ENCODE measurements around the gene HCRTR1. TPM values are rescaled to one million over a fixed set of nuclear protein-coding genes. Genes with fewer than 3 reads are reported as not detected.

HCRTR1 gene
- total RNA-seq, 2 experiments from 2014 or later = not detected

- no peak overlapping the region for H3K4me3 Mint-ChIP-seq
- H3K27me3 Mint-ChIP-seq = peaks cover 16% of the 10 kb centered on the region
- intact Hi-C loops (cut with micrococcal nuclease) = no loop called here
- no peak overlapping the region for H3K27ac Mint-ChIP-seq
- peaks cover 3% of the 10 kb centered on the region for H3K4me1 Mint-ChIP-seq (ENCODE audit: low read depth)
- H3K36me3 Mint-ChIP-seq = no peaks in the 10 kb centered on the region
- CTCF ChIA-PET = no interaction called here
- POLR2A ChIA-PET = no interaction called here
- DNase-seq = no peak
- no peaks in the 10 kb centered on the region for H3K9me3 Mint-ChIP-seq
Measured at GRCh38 chr1:31575369-31576140, 41.9 kb upstream of the HCRTR1 start.

GRCh38 chr1:31576201-31576669, 41.3 kb upstream of the HCRTR1 start, which contains the start of gene TINAGL1:
TSS of gene TINAGL1 (plus strand) at chr1:31576515. CDS start at chr1:31577149, 634 bp downstream.
- Mint-ChIP-seq H3K27me3 (peaks cover 16% of the 10 kb centered on the region), H3K36me3 (no peaks in the 10 kb centered on the region), H3K9me3 (no peaks in the 10 kb centered on the region), H3K27ac (no peak within 1 kb of the TSS), H3K4me3 (no peak within 1 kb of the TSS), H3K4me1 (ENCODE audit: low read depth) (peaks cover 3% of the 10 kb centered on the region)
- POLR2A ChIA-PET = no interaction called here
- no peak for DNase-seq
- intact Hi-C loops (cut with micrococcal nuclease) = no loop called here
- CTCF ChIA-PET = no interaction called here

DNA sequence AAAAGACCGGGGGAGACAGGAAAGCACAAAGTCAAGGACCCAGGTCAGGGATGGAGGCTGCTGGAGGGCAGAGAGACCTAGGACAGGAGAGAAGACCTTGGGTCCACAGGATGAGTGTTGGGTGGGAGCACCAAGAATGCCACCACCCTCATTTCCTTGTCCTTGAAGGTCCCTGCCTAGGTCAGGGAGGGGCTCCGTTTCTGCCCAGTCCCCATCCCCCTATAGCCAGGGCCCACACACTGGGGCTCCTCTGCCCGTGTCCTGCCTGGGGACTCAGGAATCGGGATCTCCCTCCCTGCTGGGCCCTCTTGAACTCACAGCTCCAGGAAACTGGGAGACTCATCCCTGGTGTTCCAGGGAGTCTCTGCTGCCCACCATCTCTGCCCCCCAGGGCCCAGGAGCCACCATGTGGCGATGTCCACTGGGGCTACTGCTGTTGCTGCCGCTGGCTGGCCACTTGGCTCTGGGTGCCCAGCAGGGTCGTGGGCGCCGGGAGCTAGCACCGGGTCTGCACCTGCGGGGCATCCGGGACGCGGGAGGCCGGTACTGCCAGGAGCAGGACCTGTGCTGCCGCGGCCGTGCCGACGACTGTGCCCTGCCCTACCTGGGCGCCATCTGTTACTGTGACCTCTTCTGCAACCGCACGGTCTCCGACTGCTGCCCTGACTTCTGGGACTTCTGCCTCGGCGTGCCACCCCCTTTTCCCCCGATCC, 40.6 kb upstream of the HCRTR1 start:
- CTCF ChIA-PET = interaction anchor here (1.4 kb wide), 1 partner anchor 28 kb away, joined by 4 read pairs; no protein-coding TSS in a partner anchor
- Mint-ChIP-seq H3K4me3 (no peak overlapping the region), H3K27ac (no peak overlapping the region), H3K9me3 (no peaks in the 10 kb centered on the region), H3K27me3 (peaks cover 16% of the 10 kb centered on the region), H3K4me1 (ENCODE audit: low read depth) (peaks cover 3% of the 10 kb centered on the region), H3K36me3 (no peaks in the 10 kb centered on the region)
- intact Hi-C loops (cut with micrococcal nuclease) = no loop called here
- POLR2A ChIA-PET = no interaction called here
- DNase-seq = no peak

- H3K4me3 Mint-ChIP-seq = no peak overlapping the region
- intact Hi-C loops (cut with micrococcal nuclease) = no loop called here
- no peaks in the 10 kb centered on the region for H3K9me3 Mint-ChIP-seq
- ChIA-PET POLR2A (no interaction called here), CTCF (interaction anchor here (1.1 to 1.4 kb wide), 2 partner anchors 14 to 29 kb away, joined by 3 to 4 read pairs; no protein-coding TSS in a partner anchor)
- peaks cover 13% of the 10 kb centered on the region for H3K27me3 Mint-ChIP-seq
- H3K27ac Mint-ChIP-seq = no peak overlapping the region
- H3K4me1 Mint-ChIP-seq (ENCODE audit: low read depth) = peaks cover 3% of the 10 kb centered on the region
- H3K36me3 Mint-ChIP-seq = no peaks in the 10 kb centered on the region
- no peak for DNase-seq
Measured at GRCh38 chr1:31577515-31578192, 39.8 kb upstream of the HCRTR1 start.

DNA sequence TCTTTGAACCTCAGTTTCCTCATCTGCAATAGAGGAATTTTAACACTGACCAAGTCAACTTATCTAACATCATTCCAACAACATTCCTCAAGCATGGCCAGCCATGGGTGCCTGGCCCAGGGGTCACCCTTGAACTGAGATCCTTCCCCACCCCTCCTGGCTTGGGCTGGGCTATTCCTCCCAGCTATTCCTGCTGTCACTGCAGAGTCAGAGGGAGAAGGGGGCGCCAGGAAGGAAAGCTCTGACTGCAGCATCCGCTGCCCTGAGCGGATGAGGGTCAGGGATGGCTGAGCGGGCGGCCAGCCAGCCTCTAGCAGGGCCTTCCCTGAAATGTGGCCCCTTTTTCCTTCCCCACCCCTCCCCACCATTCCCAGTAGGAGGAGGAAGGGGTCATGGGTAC, 38.1 kb upstream of the HCRTR1 start:
- H3K36me3 Mint-ChIP-seq = no peaks in the 10 kb centered on the region
- no peaks in the 10 kb centered on the region for H3K9me3 Mint-ChIP-seq
- H3K27me3 Mint-ChIP-seq = peaks cover 12% of the 10 kb centered on the region
- H3K4me1 Mint-ChIP-seq (ENCODE audit: low read depth) = peaks cover 3% of the 10 kb centered on the region
- DNase-seq = no peak
- intact Hi-C loops (cut with micrococcal nuclease) = no loop called here
- POLR2A ChIA-PET = interaction anchor here (1.5 kb wide), 1 partner anchor 66 kb away, joined by 3 read pairs; the partner anchor contains the start of gene PEF1
- no peak overlapping the region for H3K4me3 Mint-ChIP-seq
- CTCF ChIA-PET = interaction anchor here (1.2 kb wide), 1 partner anchor 14 kb away, joined by 3 read pairs; no protein-coding TSS in a partner anchor
- H3K27ac Mint-ChIP-seq = no peak overlapping the region

GRCh38 chr1:31580513-31580870, 37.0 kb upstream of the HCRTR1 start:
- H3K36me3 Mint-ChIP-seq = no peaks in the 10 kb centered on the region
- DNase-seq = no peak
- H3K9me3 Mint-ChIP-seq = no peaks in the 10 kb centered on the region
- peaks cover 3% of the 10 kb centered on the region for H3K4me1 Mint-ChIP-seq (ENCODE audit: low read depth)
- no peak overlapping the region for H3K27ac Mint-ChIP-seq
- H3K4me3 Mint-ChIP-seq = no peak overlapping the region
- H3K27me3 Mint-ChIP-seq = peaks cover 7% of the 10 kb centered on the region
- ChIA-PET CTCF (interaction anchor here (0.8 to 0.9 kb wide), 2 partner anchors 38 to 157 kb away, joined by 3 read pairs; no protein-coding TSS in a partner anchor), POLR2A (no interaction called here)
- intact Hi-C loops (cut with micrococcal nuclease) = no loop called here

DNA sequence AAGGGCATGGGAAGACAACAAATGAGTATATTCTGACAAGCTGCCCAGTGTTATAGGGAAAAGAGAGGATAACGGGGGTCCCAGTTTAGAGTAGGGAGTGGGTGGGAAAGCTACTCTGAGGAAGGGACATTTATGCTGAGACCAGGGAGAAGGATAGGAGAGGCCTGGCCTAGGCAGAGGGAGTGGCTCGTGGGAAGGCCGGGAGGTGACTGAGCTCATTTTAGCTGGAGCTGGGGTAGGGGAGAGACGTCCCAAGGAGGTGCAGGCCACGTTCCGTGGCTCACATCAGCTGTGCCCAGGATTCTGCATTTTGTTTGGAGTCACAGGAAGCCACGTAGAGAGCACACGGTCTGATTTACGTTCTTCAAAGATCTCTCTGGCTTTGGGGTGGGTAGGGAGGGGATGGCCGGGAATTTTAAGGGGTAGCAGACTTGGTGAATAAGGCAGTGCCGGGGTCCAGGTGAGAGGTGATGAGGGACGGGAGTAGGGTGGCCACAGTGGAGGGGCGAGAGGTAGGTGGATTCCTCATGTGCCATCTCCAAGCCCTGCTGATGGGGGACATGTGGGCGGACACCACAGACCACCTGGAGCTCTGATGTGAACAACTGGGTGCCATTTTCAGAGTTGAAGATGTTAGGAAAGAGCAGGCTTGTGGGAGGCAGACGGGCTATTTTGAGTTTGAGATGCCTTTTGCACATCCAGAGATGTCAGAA, 36.4 kb upstream of the HCRTR1 start:
- intact Hi-C loops (cut with micrococcal nuclease) = no loop called here
- no peak overlapping the region for H3K27ac Mint-ChIP-seq
- CTCF ChIA-PET = interaction anchor here (0.8 to 0.9 kb wide), 2 partner anchors 37 to 157 kb away, joined by 3 read pairs; no protein-coding TSS in a partner anchor
- H3K4me3 Mint-ChIP-seq = no peak overlapping the region
- POLR2A ChIA-PET = no interaction called here
- peaks cover 2% of the 10 kb centered on the region for H3K4me1 Mint-ChIP-seq (ENCODE audit: low read depth)
- DNase-seq = no peak
- no peaks in the 10 kb centered on the region for H3K9me3 Mint-ChIP-seq
- H3K27me3 Mint-ChIP-seq = peaks cover 8% of the 10 kb centered on the region
- no peaks in the 10 kb centered on the region for H3K36me3 Mint-ChIP-seq

DNA sequence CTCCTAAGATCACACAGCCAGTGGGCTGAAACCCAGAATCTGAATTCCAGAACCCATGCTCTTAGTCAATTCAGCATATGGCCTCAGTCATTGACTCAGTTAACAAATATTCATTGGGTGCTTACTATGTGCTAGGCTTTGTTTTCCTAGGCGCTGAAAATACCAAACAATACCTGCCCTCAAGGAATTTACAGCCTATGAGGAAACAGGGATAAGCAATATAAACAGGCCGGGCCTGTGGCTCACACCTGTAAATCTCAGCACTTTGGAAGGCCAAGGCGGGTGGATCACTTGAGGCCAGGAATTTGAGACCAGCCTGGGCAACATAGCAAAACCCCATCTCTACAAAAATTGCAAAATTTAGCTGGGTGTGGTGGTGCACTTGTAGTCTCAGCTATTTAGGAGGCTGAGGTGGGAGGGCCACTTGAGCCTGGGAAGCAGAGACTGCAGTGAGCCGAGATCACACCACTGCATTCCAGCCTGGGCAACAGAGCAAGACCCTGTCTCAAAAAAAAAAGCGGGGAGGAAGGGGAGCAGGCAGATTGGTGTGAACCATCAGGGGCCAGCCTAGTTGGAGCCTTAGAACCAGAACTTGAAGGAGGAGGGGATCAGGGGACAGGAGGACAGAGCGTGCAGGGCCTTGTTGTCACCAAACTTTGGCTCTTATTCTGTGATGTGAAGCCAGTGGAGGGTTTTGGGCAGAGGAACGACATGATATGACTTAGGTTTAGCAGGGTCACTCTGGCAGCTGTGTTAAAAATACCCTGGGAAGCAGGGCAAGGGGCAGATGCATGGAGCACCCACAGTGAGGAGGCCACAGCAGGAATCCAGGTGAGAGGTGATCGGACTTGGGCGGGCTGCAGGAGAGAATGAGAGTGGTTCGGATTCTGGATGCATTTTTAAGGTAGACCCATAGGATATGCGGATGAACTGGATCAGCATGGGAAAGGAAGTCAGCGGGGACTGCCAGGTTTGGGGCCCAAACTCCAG, 35.4 kb upstream of the HCRTR1 start:
- no peak for DNase-seq
- H3K9me3 Mint-ChIP-seq = no peaks in the 10 kb centered on the region
- H3K27ac Mint-ChIP-seq = no peak overlapping the region
- POLR2A ChIA-PET = no interaction called here
- intact Hi-C loops (cut with micrococcal nuclease) = no loop called here
- peaks cover 4% of the 10 kb centered on the region for H3K27me3 Mint-ChIP-seq
- H3K4me1 Mint-ChIP-seq (ENCODE audit: low read depth) = no peaks in the 10 kb centered on the region
- no peak overlapping the region for H3K4me3 Mint-ChIP-seq
- CTCF ChIA-PET = no interaction called here
- H3K36me3 Mint-ChIP-seq = no peaks in the 10 kb centered on the region

- H3K27me3 Mint-ChIP-seq = peaks cover 10% of the 10 kb centered on the region
- no peak overlapping the region for H3K27ac Mint-ChIP-seq
- ChIA-PET POLR2A (no interaction called here), CTCF (no interaction called here)
- no peaks in the 10 kb centered on the region for H3K36me3 Mint-ChIP-seq
- H3K9me3 Mint-ChIP-seq = no peaks in the 10 kb centered on the region
- no peak overlapping the region for H3K4me3 Mint-ChIP-seq
- no peaks in the 10 kb centered on the region for H3K4me1 Mint-ChIP-seq (ENCODE audit: low read depth)
- intact Hi-C loops (cut with micrococcal nuclease) = no loop called here
- no peak for DNase-seq
Measured at GRCh38 chr1:31583082-31583994, 34.2 kb upstream of the HCRTR1 start.

DNA sequence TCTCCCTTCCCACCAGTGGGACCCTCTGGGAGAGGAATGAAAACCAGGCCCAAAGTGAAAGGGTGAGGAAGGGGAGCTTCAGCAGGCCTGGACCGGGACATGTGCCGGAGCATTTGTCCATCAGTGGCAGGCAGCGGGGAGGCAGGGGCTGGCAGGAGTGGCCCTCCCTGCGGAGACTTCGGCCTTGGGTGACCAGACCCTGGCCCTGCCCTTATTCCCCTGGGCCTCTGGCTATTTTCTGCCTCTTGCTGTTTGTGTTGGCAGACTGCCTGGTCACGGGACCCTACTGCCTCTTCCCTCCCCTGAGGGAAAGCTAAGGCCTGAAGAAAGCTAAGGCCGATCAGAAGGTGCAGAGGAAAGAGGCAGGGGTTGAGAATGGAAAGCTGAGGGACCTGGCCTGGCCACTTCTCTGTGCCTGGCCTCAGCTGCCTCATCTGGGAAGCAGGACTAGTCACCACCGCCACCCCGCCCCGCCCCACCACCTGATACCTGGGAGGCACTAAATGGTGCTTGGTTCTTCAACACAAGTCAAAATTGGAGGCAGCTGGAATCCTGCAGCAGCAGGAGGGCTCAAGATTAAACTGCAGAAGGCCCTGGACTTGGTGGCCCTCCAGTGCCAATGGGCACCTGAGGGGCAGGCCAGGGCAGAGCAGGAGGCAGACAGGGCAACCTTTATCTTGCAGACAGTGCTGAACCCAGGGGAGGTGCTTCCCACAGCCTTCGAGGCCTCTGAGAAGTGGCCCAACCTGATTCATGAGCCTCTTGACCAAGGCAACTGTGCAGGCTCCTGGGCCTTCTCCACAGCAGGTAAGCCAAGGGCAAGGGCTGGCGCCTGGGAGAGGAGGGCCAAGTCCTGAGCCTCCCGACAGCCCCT, 33.3 kb upstream of the HCRTR1 start:
- Mint-ChIP-seq H3K27ac (no peak overlapping the region), H3K4me1 (ENCODE audit: low read depth) (peaks cover 1% of the 10 kb centered on the region), H3K27me3 (peaks cover 12% of the 10 kb centered on the region), H3K9me3 (no peaks in the 10 kb centered on the region), H3K36me3 (no peaks in the 10 kb centered on the region), H3K4me3 (no peak overlapping the region)
- ChIA-PET POLR2A (no interaction called here), CTCF (no interaction called here)
- no peak for DNase-seq
- intact Hi-C loops (cut with micrococcal nuclease) = no loop called here

Data from activated CD4-positive, alpha-beta memory T cell treated with anti-CD3 and anti-CD28 coated beads for 36 hours (primary cell).